ENCODE data around the gene NDUFS2.
"Not testable (repeated sequence)": the region's sequence is repeated elsewhere in the genome, so short reads cannot be mapped to it uniquely, and the experiment has no call there.

DNA sequence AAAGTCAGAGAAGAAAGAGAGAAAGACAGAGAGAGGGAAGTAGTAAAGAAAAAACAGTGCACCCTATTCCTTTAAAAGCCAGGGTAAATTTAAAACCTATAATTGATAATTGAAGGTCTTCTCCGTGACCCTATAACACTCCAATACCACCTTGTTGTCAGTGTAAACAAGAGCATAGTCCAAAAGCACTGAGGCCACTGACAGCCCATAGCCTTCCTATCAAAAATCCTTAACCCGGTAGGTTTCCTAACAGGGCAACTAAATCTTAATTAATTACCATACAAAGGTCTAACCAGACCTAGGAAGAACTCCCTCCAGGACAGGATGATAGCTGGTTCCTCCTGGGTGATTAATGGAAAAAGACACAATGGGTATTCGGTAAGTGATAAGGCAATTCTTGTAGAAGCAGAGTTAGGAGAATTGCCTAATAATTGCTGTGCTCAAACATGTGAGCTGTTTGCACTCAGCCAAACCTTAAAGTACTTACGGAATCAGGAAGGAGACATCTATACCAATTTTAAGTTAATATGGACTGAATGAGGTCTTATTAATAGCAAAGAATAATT is 53.9 kb downstream of the NDUFS2 start:
- not testable (repeated sequence) for TF ChIP-seq NFIC (IDR thresholded peaks at IDR 0.05; ENCODE audit: low read depth, low read length); CTCF (IDR thresholded peaks at IDR 0.05 in 2 of 3, conservative IDR thresholded peaks at IDR 0.05 in 1 of 3; ENCODE audit: control insufficient read depth in 2 of 3, extremely low read depth in 1 of 3, insufficient read depth in 1 of 3, low read depth in 3 of 3, low read length in 3 of 3); MYC (IDR thresholded peaks at IDR 0.05; ENCODE audit: insufficient read depth, insufficient read length, insufficient replicate concordance, low read length, severe bottlenecking); REST (IDR thresholded peaks at IDR 0.05; ENCODE audit: low read depth, low read length); RCOR1 (conservative IDR thresholded peaks at IDR 0.05; ENCODE audit: low read depth, low read length); POLR2A (IDR thresholded peaks at IDR 0.05; ENCODE audit: low read depth, low read length); HDAC2 (IDR thresholded peaks at IDR 0.05); TARDBP (IDR thresholded peaks at IDR 0.05; ENCODE audit: borderline replicate concordance); BRCA1 (IDR thresholded peaks at IDR 0.05; ENCODE audit: low read depth, low read length); RB1 (IDR thresholded peaks at IDR 0.05; ENCODE audit: borderline replicate concordance); FOXM1 (IDR thresholded peaks at IDR 0.05; ENCODE audit: low read depth, low read length)
